ENCODE results near the gene TASL.
"Not testable (repeated sequence)": the region's sequence is repeated elsewhere in the genome, so short reads cannot be mapped to it uniquely, and the experiment has no call there.

The TASL gene

GRCh38 chrX:30615229-30615628 is 37.7 kb upstream of the TASL start:
- ChIA-PET POLR2A (no interaction called here), CTCF (no interaction called here)
- DNase-seq (ENCODE audit: extremely low spot score), result no peak
- no peak for TF ChIP-seq CTCF (IDR thresholded peaks at IDR 0.05; ENCODE audit: control extremely low read depth, extremely low read depth, low read depth, missing control alignments)

- POLR2A ChIA-PET, result no interaction called here
- CTCF ChIA-PET, result no interaction called here
- TF ChIP-seq CTCF (IDR thresholded peaks at IDR 0.05; ENCODE audit: control extremely low read depth, extremely low read depth, low read depth, missing control alignments), result no peak
- no peak for DNase-seq (ENCODE audit: extremely low spot score)
Measured at GRCh38 chrX:30613721-30614120, 36.2 kb upstream of the TASL start.

DNA sequence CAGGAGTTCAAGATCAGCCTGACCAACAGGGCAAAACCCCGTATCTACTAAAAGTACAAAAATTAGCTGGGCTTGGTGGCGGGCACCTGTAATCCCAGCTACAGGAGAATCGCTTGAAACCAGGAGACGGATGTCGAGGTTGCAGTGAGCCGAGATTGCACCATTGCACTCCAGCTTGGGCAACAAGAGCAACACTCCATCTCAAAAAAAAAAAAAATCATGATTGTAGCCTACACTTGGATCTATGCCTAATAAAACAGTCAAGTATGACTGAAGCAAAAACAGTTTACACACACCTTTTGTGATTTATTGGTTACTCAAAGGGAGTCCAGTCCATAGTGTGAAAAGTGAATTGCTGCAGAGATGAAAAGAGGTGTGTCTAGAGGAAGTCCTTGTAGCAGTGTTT is 34.7 kb upstream of the TASL start:
- DNase-seq (ENCODE audit: extremely low spot score), result no peak
- ChIA-PET POLR2A (no interaction called here), CTCF (no interaction called here)
- no peak for TF ChIP-seq CTCF (IDR thresholded peaks at IDR 0.05; ENCODE audit: control extremely low read depth, extremely low read depth, low read depth, missing control alignments)

DNA sequence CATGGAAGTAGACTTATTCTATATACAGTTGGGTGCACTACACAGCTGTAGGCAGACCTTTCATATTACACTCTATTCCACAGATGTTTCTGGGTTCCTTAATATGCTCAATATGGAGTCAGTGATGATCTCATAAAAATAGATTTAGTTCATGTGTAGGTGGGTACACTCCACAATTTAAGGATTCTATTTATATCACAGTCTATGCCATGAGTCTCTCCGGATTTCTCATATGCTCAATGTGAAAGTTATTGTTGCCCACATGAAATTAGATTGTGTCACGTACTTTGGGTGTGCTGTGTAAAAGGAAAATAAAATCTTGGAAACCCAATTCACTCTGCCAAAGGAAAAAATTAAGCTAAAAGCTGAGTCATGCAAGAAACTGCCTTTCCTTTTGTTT is 32.5 kb upstream of the TASL start:
- TF ChIP-seq CTCF (IDR thresholded peaks at IDR 0.05; ENCODE audit: control extremely low read depth, extremely low read depth, low read depth, missing control alignments), result no peak
- POLR2A ChIA-PET, result no interaction called here
- CTCF ChIA-PET, result no interaction called here

DNA sequence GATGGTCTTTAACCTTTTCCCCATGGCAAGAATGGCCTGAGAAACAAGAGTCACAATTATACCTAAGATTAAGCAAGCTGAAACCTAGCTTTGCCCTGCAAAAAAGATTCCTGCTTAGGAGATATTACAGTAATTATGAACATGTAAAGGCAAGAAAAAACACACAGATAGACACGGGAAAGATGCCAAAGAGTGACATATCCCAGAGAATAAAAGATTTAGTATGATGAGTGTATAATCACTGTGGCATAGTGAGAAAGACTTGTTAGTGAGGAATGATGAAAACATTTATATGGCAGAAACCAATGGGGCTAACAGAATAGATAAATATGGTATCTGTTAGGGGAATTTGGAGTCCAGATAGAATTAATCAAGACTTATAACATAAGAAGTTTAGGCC is 29.6 kb upstream of the TASL start:
- no peak for TF ChIP-seq CTCF (IDR thresholded peaks at IDR 0.05; ENCODE audit: control extremely low read depth, extremely low read depth, low read depth, missing control alignments)
- ChIA-PET POLR2A (no interaction called here), CTCF (no interaction called here)
- no peak for DNase-seq (ENCODE audit: extremely low spot score)

More for the DNA sequence above, 32.5 kb upstream of the TASL start:
- DNase-seq (ENCODE audit: extremely low spot score), result no peak

DNA sequence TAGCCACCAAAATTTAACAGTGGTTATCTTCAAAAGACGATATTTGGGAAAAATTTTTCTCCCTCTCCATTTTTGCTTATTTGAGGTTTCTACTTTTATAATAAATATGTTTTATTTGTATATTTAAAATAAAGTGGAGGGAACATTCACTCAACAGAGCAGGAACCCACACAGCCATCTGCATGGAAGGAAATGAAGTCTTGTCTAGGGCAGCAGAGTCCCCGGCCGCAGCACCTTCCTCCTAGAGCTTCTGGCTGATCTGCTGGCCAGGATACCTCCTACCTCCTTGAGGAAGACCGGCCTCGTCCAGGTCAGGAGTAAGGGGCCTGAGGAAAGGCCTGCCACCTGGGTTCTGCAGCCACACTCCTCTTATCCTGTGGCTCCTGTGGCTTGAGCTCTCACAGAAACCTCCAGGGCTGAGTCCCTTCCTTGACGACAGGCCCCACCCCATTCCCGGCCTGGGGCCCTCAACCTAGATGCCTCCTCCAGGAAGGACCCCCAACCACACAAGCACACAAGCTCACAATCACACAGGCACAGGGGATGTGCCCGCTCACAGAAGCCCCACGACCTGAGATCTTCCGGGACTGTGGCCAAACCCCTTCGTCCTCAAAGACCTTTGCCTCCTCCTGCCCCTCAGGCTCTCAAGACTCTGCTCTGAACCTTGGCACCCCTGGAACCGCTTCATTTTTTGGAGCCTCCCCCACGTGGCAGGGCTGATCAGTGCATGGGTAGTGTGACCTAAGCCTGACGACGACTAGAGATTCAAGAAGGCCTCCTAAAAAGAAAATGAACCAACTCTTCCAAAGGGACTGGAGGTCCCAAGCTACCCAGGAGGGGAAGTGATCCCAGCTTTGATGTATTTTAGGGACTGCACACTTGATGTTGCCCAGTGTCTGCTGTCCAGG is 23.0 kb upstream of the TASL start:
- CTCF ChIA-PET; POLR2A ChIA-PET; DNase-seq (ENCODE audit: extremely low spot score): not testable (repeated sequence)

GRCh38 chrX:30597216-30598012 is 19.8 kb upstream of the TASL start:
- CTCF ChIA-PET, result interaction anchor here (1.4 to 2.2 kb wide), 2 partner anchors 26 to 61 kb away, joined by 3 to 8 read pairs; no protein-coding TSS in a partner anchor
- TF ChIP-seq CTCF (IDR thresholded peaks at IDR 0.05; ENCODE audit: control extremely low read depth, extremely low read depth, low read depth, missing control alignments), result no peak
- POLR2A ChIA-PET, result no interaction called here
- DNase-seq (ENCODE audit: extremely low spot score), result peak; percentile 56

Data from GM10248 (cell line).